GM12891 (cell line): ENCODE measurements around the gene POLR2C.

Experiments
- POLR2AphosphoS5 ChIP-seq: IDR thresholded peaks from 2 replicates; pipeline ENCODE4 v1.6.1; 2011; ENCODE audit warnings: low read depth, low read length, control low read depth
- TAF1 ChIP-seq: IDR thresholded peaks from 2 replicates; pipeline ENCODE4 v1.6.1; 2011; ENCODE audit warnings: low read depth, low read length, control low read depth

DNA sequence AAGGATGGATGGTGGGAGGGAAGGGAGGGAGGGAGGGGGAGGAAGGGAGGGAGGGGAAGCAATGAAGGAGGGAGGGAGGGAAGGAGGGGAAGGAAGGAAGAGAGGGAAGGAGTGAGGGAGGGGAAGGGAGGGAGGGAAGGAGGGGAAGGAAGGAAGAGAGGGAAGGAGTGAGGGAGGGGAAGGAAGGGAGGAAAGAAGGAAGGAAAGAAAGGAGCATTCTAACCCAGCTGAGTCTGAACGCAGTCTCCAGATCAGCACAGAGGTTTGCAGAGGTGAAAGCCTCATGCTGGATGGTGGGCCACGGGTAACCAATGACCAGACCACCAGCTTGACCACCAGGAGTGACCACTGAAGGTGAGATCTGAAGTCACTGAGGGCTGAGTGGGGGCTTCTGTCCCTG is 39.3 kb upstream of the POLR2C start:
- TF ChIP-seq TAF1, result no peak
- no peak for TF ChIP-seq POLR2AphosphoS5
